SJCRH30 (cell line): ENCODE measurements around the gene GRIA3. TPM values are rescaled to one million over a fixed set of nuclear protein-coding genes. Genes with fewer than 3 reads are reported as not detected.
"Not testable (repeated sequence)": the region's sequence is repeated elsewhere in the genome, so short reads cannot be mapped to it uniquely, and the experiment has no call there.

ENCODE experiments used
- DNase-seq, 2 experiments: peaks; one replicate each; pipeline ENCODE4 v3.0.0-alpha.2; 2015 to 2020
- H3K27ac ChIP-seq: fragments of 250-450 bp; sonication (Bioruptor Pico); 2 replicates; pipeline ENCODE4 v1.5.1; 2020; ENCODE audit warnings: mild to moderate bottlenecking, moderate library complexity
- H3K27me3 ChIP-seq: fragments of 250-450 bp; sonication (Bioruptor Pico); 2 replicates; pipeline ENCODE4 v1.5.1; 2020; ENCODE audit warnings: mild to moderate bottlenecking, moderate library complexity
- H3K36me3 ChIP-seq: fragments of 250-450 bp; sonication (Bioruptor Pico); 2 replicates; pipeline ENCODE4 v1.5.1; 2020; ENCODE audit warnings: mild to moderate bottlenecking, moderate library complexity
- H3K4me1 ChIP-seq: fragments of 250-450 bp; sonication (Bioruptor Pico); 2 replicates; pipeline ENCODE4 v1.5.1; 2020; ENCODE audit warnings: mild to moderate bottlenecking, moderate library complexity
- H3K4me3 ChIP-seq: fragments of 250-450 bp; sonication (Bioruptor Pico); 2 replicates; pipeline ENCODE4 v1.5.1; 2020; ENCODE audit warnings: mild to moderate bottlenecking, moderate library complexity
- H3K9me3 ChIP-seq: fragments of 250-450 bp; sonication (Bioruptor Pico); replicated peaks from 2 replicates; pipeline ENCODE4 v1.5.1; 2020; ENCODE audit warnings: mild to moderate bottlenecking, moderate library complexity
- total RNA-seq: library from RNA; depleted of rRNA; stranded (reverse); fragments of >200 nt; shearing (Covaris generic); gene quantifications from 2 replicates; pipeline ENCODE4 v1.2.3, GENCODE V29; 2014

The GRIA3 gene
- total RNA-seq, 1 experiment from 2014 or later: not detected

- no peak overlapping the region for H3K4me3 ChIP-seq
- no peak for DNase-seq
- no peaks in the 10 kb centered on the region for H3K36me3 ChIP-seq
- no peaks in the 10 kb centered on the region for H3K27me3 ChIP-seq
- H3K27ac ChIP-seq: no peak overlapping the region
- H3K9me3 ChIP-seq: peaks cover 6% of the 10 kb centered on the region; the same call in 1 of the 2 replicates
- H3K4me1 ChIP-seq: no peaks in the 10 kb centered on the region
These were observed 334.7 kb downstream of the GRIA3 start for GRCh38 chrX:123518791-123519190.

- DNase-seq: no peak
- H3K36me3 ChIP-seq: no peaks in the 10 kb centered on the region
- H3K9me3 ChIP-seq: no peaks in the 10 kb centered on the region
- no peaks in the 10 kb centered on the region for H3K4me1 ChIP-seq
- no peak overlapping the region for H3K27ac ChIP-seq
- no peak overlapping the region for H3K4me3 ChIP-seq
- no peaks in the 10 kb centered on the region for H3K27me3 ChIP-seq
These were observed 341.1 kb downstream of the GRIA3 start for GRCh38 chrX:123525123-123525725.

GRCh38 chrX:123530726-123531125, 346.6 kb downstream of the GRIA3 start:
- DNase-seq, H3K36me3 ChIP-seq: not testable (repeated sequence)

More at GRCh38 chrX:123530726-123531125, 346.6 kb downstream of the GRIA3 start:
- not testable (repeated sequence) for H3K4me3 ChIP-seq, H3K4me1 ChIP-seq, H3K27me3 ChIP-seq, H3K9me3 ChIP-seq, H3K27ac ChIP-seq
